BE2C (cell line): ENCODE data around the gene SLC8A2.

Source experiments
- DNase-seq: peaks from one replicate; pipeline ENCODE4 v3.0.0-alpha.2; 2020
- H3K27me3 ChIP-seq: fragments of 250-450 bp; sonication (Bioruptor Pico); 2 replicates; pipeline ENCODE4 v1.5.1; 2020; ENCODE audit warnings: mild to moderate bottlenecking
- H3K36me3 ChIP-seq: fragments of 250-450 bp; sonication (Bioruptor Pico); 2 replicates; pipeline ENCODE4 v1.5.1; 2020; ENCODE audit warnings: mild to moderate bottlenecking
- H3K4me1 ChIP-seq: fragments of 250-450 bp; sonication (Bioruptor Pico); 2 replicates; pipeline ENCODE4 v1.5.1; 2020
- H3K4me3 ChIP-seq: 2 replicates; pipeline ENCODE4 v1.5.1; 2011; ENCODE audit warnings: low read depth, low read length
- H3K9me3 ChIP-seq: fragments of 250-450 bp; sonication (Bioruptor Pico); 2 replicates; pipeline ENCODE4 v1.5.1; 2020
- CTCF ChIP-seq: IDR thresholded peaks from 2 replicates; pipeline ENCODE4 v1.5.1; 2012; ENCODE audit warnings: mild to moderate bottlenecking, low read depth, low read length

Gene SLC8A2

GRCh38 chr19:47434088-47434487, 37.6 kb downstream of the SLC8A2 start:
- DNase-seq, result no peak
- Histone ChIP-seq H3K27me3 (no peaks in the 10 kb centered on the region), H3K4me1 (no peaks in the 10 kb centered on the region), H3K4me3 (no peak overlapping the region), H3K9me3 (no peaks in the 10 kb centered on the region), H3K36me3 (no peaks in the 10 kb centered on the region)
- TF ChIP-seq CTCF, result no peak

GRCh38 chr19:47433121-47433520, 38.6 kb downstream of the SLC8A2 start:
- Histone ChIP-seq H3K4me1 (no peaks in the 10 kb centered on the region), H3K27me3 (no peaks in the 10 kb centered on the region), H3K4me3 (no peak overlapping the region), H3K36me3 (no peaks in the 10 kb centered on the region), H3K9me3 (no peaks in the 10 kb centered on the region)
- no peak for DNase-seq
- TF ChIP-seq CTCF, result no peak

GRCh38 chr19:47432499-47432898, 39.2 kb downstream of the SLC8A2 start:
- Histone ChIP-seq H3K36me3 (no peaks in the 10 kb centered on the region), H3K9me3 (no peaks in the 10 kb centered on the region), H3K4me1 (no peaks in the 10 kb centered on the region; the same call in 1 of the 2 replicates), H3K27me3 (no peaks in the 10 kb centered on the region), H3K4me3 (no peak overlapping the region)
- TF ChIP-seq CTCF, result no peak
- DNase-seq, result no peak

GRCh38 chr19:47432091-47432490, 39.6 kb downstream of the SLC8A2 start:
- TF ChIP-seq CTCF, result no peak
- Histone ChIP-seq H3K4me3 (no peak overlapping the region), H3K36me3 (no peaks in the 10 kb centered on the region), H3K27me3 (no peaks in the 10 kb centered on the region), H3K9me3 (no peaks in the 10 kb centered on the region), H3K4me1 (no peaks in the 10 kb centered on the region; the same call in 1 of the 2 replicates)
- no peak for DNase-seq

- no peak overlapping the region for H3K4me3 ChIP-seq
- H3K36me3 ChIP-seq, result no peaks in the 10 kb centered on the region
- DNase-seq, result no peak
- TF ChIP-seq CTCF, result no peak
- H3K4me1 ChIP-seq, result no peaks in the 10 kb centered on the region; the same call in 1 of the 2 replicates
- no peaks in the 10 kb centered on the region for H3K27me3 ChIP-seq
- no peaks in the 10 kb centered on the region for H3K9me3 ChIP-seq
Measured at GRCh38 chr19:47430041-47430802, 41.5 kb downstream of the SLC8A2 start.

- Histone ChIP-seq H3K4me1 (no peaks in the 10 kb centered on the region; the same call in 1 of the 2 replicates), H3K9me3 (no peaks in the 10 kb centered on the region), H3K4me3 (no peak overlapping the region), H3K36me3 (no peaks in the 10 kb centered on the region), H3K27me3 (no peaks in the 10 kb centered on the region)
- DNase-seq, result no peak
- no peak for TF ChIP-seq CTCF
Measured at GRCh38 chr19:47429140-47429793, 42.4 kb downstream of the SLC8A2 start.
